K562 (cell line): ENCODE data around the gene AFAP1. TPM values are rescaled to one million over a fixed set of nuclear protein-coding genes. Genes with fewer than 3 reads are reported as not detected.

Source experiments
- ATAC-seq: fragments of 200-7000 bp; cut with Tn5 transposase; 3 replicates; pipeline ENCODE4 v1.9.1; 2020; ENCODE audit warnings: moderate library complexity
- BruUV-seq: library from RNA; stranded (reverse); fragments of 400-500 nt; replicated peaks from 2 replicates; lab custom pipeline; 2021; lab: Mats Ljungman, UMichigan
- CTCF ChIA-PET: fragments of 300-600 bp; formaldehyde crosslinking; extraction: SDS; loops from one replicate; lab custom pipeline; 2021; ENCODE audit warnings: low intra/inter-chr PET ratio; lab: Yijun Ruan, JAX
- POLR2A ChIA-PET: fragments of 300-600, 350-650 bp; sonication (Branson Sonifier 250); formaldehyde crosslinking; extraction: SDS; loops from one replicate; lab custom pipeline; 2021; ENCODE audit warnings: antibody characterized with exemption, inconsistent platforms; lab: Yijun Ruan, JAX
- DNase-seq, 4 experiments: peaks; one replicate each; pipeline versions ENCODE4 v3.0.0 to v3.0.0-alpha.2; 2011 to 2018; ENCODE audit warnings: low spot score in 3 of 4, mixed read lengths in 3 of 4; ENCODE audit errors: extremely low read depth in 1 of 4
- FAIRE-seq: peaks from 2 replicates; lab custom pipeline; 2011; peaks lifted over from hg19 to GRCh38; lab: Jason Lieb, UNC
- H2AFZ ChIP-seq: 2 replicates; pipeline ENCODE4 v1.6.0; 2011; ENCODE audit warnings: low read depth, low read length, control low read depth, inconsistent platforms
- H3K27ac ChIP-seq: fragments of 200-600 bp; 3 replicates; pipeline ENCODE4 v1.8.0; 2011; ENCODE audit warnings: low read depth, mild to moderate bottlenecking, control low read depth, inconsistent platforms, low read length, moderate library complexity, mixed read lengths; ENCODE audit errors: extremely low read depth
- H3K27me3 ChIP-seq, 2 experiments: fragments of 300-600 bp in 1 of 2; 2 replicates in 1 of 2; 3 replicates in 1 of 2; pipeline versions ENCODE4 v1.6.0 to v1.8.0; 2011; ENCODE audit warnings: inconsistent platforms in 2 of 2, low read length in 2 of 2, mild to moderate bottlenecking in 1 of 2, mixed read lengths in 1 of 2, moderate library complexity in 1 of 2; ENCODE audit not compliant: control insufficient read depth in 2 of 2, insufficient read depth in 2 of 2
- H3K36me3 ChIP-seq: fragments of 300-600 bp; 3 replicates; pipeline ENCODE4 v1.8.0; 2011; ENCODE audit warnings: mild to moderate bottlenecking, low read length, inconsistent platforms; ENCODE audit not compliant: control insufficient read depth, insufficient read depth
- H3K4me1 ChIP-seq, 2 experiments: fragments of 200-600 bp in 1 of 2; replicated peaks in 1 of 2; 2 replicates in 1 of 2; 3 replicates in 1 of 2; pipeline versions ENCODE4 v1.5.1 to v1.8.0; 2011; ENCODE audit warnings: inconsistent platforms in 2 of 2, low read length in 2 of 2, mild to moderate bottlenecking in 1 of 2, mixed read lengths in 1 of 2, moderate library complexity in 1 of 2; ENCODE audit not compliant: control insufficient read depth in 2 of 2, insufficient read depth in 2 of 2
- H3K4me2 ChIP-seq: 2 replicates; pipeline ENCODE4 v1.6.1; 2011; ENCODE audit warnings: low read length, control low read depth, inconsistent platforms, mixed read lengths; ENCODE audit not compliant: insufficient read depth
- H3K4me3 ChIP-seq: fragments of 200-600 bp; sonication (generic), shearing (Covaris generic); 2 replicates; pipeline ENCODE4 v1.5.1; 2016; ENCODE audit warnings: control low read depth, inconsistent platforms
- H3K79me2 ChIP-seq: fragments of 200-600 bp; 3 replicates; pipeline ENCODE4 v1.8.0; 2011; ENCODE audit warnings: low read length, inconsistent platforms; ENCODE audit not compliant: control insufficient read depth, insufficient read depth
- H3K9ac ChIP-seq, 2 experiments: 2 replicates each; pipeline versions ENCODE4 v1.6.0 to v1.6.1; 2011; ENCODE audit warnings: low read depth in 2 of 2, low read length in 2 of 2, control low read depth in 1 of 2, inconsistent platforms in 1 of 2, mild to moderate bottlenecking in 1 of 2, mixed read lengths in 1 of 2; ENCODE audit not compliant: insufficient read depth in 1 of 2
- H3K9me1 ChIP-seq: one replicate; pipeline ENCODE4 v1.6.0; 2011; ENCODE audit warnings: inconsistent platforms, mild to moderate bottlenecking, low read length, moderate library complexity; ENCODE audit not compliant: control insufficient read depth, insufficient read depth
- H3K9me3 ChIP-seq: replicated peaks from 2 replicates; pipeline ENCODE4 v1.5.1; 2011; ENCODE audit warnings: low read depth, low read length, inconsistent platforms; ENCODE audit not compliant: control insufficient read depth, insufficient read depth
- H4K20me1 ChIP-seq: replicated peaks from 2 replicates; pipeline ENCODE4 v1.6.1; 2011; ENCODE audit warnings: low read length, inconsistent platforms, mixed read lengths; ENCODE audit not compliant: control insufficient read depth, insufficient read depth
- KLF13 ChIP-seq: fragments of 450-650 bp; IDR thresholded peaks from 2 replicates; pipeline ENCODE4 v1.6.1; 2016; ENCODE audit warnings: missing genetic modification characterization, low read depth, mild to moderate bottlenecking, missing compliant biosample characterization, moderate library complexity, borderline replicate concordance
- MEIS2 ChIP-seq: fragments of 450-650 bp; IDR thresholded peaks from 2 replicates; pipeline ENCODE4 v1.6.1; 2014; ENCODE audit warnings: mild to moderate bottlenecking; ENCODE audit not compliant: partially characterized antibody
- SIN3B ChIP-seq: fragments of 450-650 bp; IDR thresholded peaks from 2 replicates; pipeline ENCODE4 v1.6.1; 2017; ENCODE audit warnings: low read depth, mild to moderate bottlenecking, moderate library complexity
- SIX5 ChIP-seq, 2 experiments: IDR thresholded peaks; 2 replicates each; pipeline ENCODE4 v1.6.1; 2011; ENCODE audit warnings: low read length in 2 of 2, borderline replicate concordance in 1 of 2, low read depth in 1 of 2, mild to moderate bottlenecking in 1 of 2, moderate library complexity in 1 of 2; ENCODE audit not compliant: insufficient read depth in 1 of 2
- SNIP1 ChIP-seq: fragments of 450-650 bp; IDR thresholded peaks from 2 replicates; pipeline ENCODE4 v1.7.1; 2017; ENCODE audit warnings: low read depth, mild to moderate bottlenecking
- SP2 ChIP-seq: IDR thresholded peaks from 2 replicates; pipeline ENCODE4 v1.6.1; 2011; ENCODE audit warnings: mild to moderate bottlenecking, low read depth, low read length, moderate library complexity; ENCODE audit not compliant: poor library complexity, severe bottlenecking; ENCODE audit errors: extremely low read depth
- ZFP36 ChIP-seq: fragments of 150-350 bp; IDR thresholded peaks from 2 replicates; pipeline ENCODE4 v1.6.1; 2018; ENCODE audit warnings: low read length, low read depth; ENCODE audit not compliant: partially characterized antibody
- ZNF324 ChIP-seq: fragments of 250-450 bp; sonication (Bioruptor Pico); IDR thresholded peaks from 2 replicates; pipeline ENCODE4 v1.4.0; 2020; ENCODE audit warnings: mild to moderate bottlenecking
- WGBS: fragments of 100-300 bp; shearing (Covaris generic); methylation state at CpG from one replicate; pipeline ENCODE4 v1.1.6; 2016; ENCODE audit warnings: low coverage, mixed read lengths; ENCODE audit not compliant: insufficient coverage; ENCODE audit errors: missing lambda C conversion rate; 5-methylcytosine and 5-hydroxymethylcytosine counted together
- in situ Hi-C: fragments of 300-500 bp; cut with MboI; formaldehyde crosslinking; loops from 4 replicates; pipeline ENCODE4 v1.15.0; 2018; ENCODE audit warnings: inconsistent platforms, mixed read lengths
- intact Hi-C: fragments of 100-400 bp; cut with micrococcal nuclease; formaldehyde crosslinking; loops from 2 replicates; pipeline ENCODE4 v1.14.2; 2022
- polyA plus RNA-seq, 8 experiments: library from polyadenylated mRNA; depleted of rRNA in 4 of 8; stranded (reverse) in 5 of 8; unstranded in 3 of 8; fragments of >200 nt; fragmentation: Nextera tagmentation in 2 of 8; fragmentation: Illumina TruSeq in 1 of 8; extraction: Ambion mirVana in 2 of 8; extraction: Trizol in 1 of 8; gene quantifications; 2 replicates each; pipeline versions ENCODE4 v1.2.1 to v1.2.3, GENCODE V29; 2011 to 2014; ENCODE audit warnings: inconsistent platforms in 1 of 8, missing spikeins in 1 of 8
- total RNA-seq, 7 experiments: library from RNA; depleted of rRNA in 6 of 7; stranded (reverse); fragments of >200 nt in 6 of 7; fragmentation: Illumina TruSeq in 2 of 7; extraction: Trizol in 2 of 7; gene quantifications; 2 replicates each; pipeline versions ENCODE4 v1.2.1 to v1.2.3, GENCODE V29; 2011 to 2021; ENCODE audit warnings: low replicate concordance in 1 of 7
- TF ChIP-seq, protein P1 (sequence below): fragments of 250-450 bp; sonication (Bioruptor Pico); IDR thresholded peaks from 2 replicates; pipeline ENCODE4 v1.8.0; 2022; ENCODE audit warnings: inconsistent platforms

The AFAP1 gene
- total and polyA plus RNA-seq, 9 of the 15 experiments (the other 6 are each of a cell fraction or from before 2014, with no cell fraction given): 0.07 to 0.42 (median 0.12) TPM; not detected in 1

DNA sequence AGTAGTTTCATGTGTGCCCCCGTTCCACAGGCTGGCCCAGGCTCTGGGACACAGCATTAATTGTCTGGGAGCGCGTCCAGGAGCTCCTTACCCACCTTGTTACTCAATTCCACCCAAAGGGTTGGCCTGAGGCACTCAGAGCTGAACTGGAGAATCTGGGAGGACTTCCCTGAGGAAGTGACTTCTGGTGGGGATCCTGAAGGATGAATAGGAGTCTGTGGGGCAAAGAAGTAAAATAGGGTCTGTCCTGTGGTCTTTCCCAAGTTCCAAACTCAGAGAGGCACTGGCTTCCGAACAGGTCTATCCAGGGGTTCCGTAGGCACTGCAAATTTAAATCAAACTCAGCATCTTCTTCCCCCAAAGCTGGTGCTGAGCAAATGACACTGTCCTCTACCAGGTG, 204.3 kb downstream of the AFAP1 start:
- peaks cover 0 to 10% of the 10 kb centered on the region in 2 experiments; a peak in 1 of 5 replicates for H3K4me1 ChIP-seq
- H3K4me2 ChIP-seq: no peak overlapping the region
- in situ Hi-C loops: no loop called here
- no peak overlapping the region for H3K4me3 ChIP-seq
- intact Hi-C loops: no loop called here
- no peak for ATAC-seq
- H3K9me1 ChIP-seq: no peaks in the 10 kb centered on the region
- no peak overlapping the region for H2AFZ ChIP-seq
- TF ChIP-seq KLF13 (no peak), ZFP36 (peak; percentile 36)
- no peak for DNase-seq
- no peak overlapping the region for H3K27ac ChIP-seq
- POLR2A ChIA-PET: no interaction called here
- no peak for FAIRE-seq
- H3K27me3 ChIP-seq: peaks cover 14 to 68% of the 10 kb centered on the region in 2 experiments; a peak in 3 of 5 replicates
- no TSS peak for BruUV-seq
- WGBS: 0% methylated on average over 5 of the region's 5 CpGs
- no peaks in the 10 kb centered on the region for H3K79me2 ChIP-seq
- no peak overlapping the region for H3K9ac ChIP-seq
- H4K20me1 ChIP-seq: 0 out of 2 replicates have a peak, but pooled peaks cover 6% of the 10 kb centered on the region
- H3K9me3 ChIP-seq: peaks cover 3% of the 10 kb centered on the region; the same call in 1 of the 2 replicates
- no peaks in the 10 kb centered on the region for H3K36me3 ChIP-seq
- CTCF ChIA-PET: no interaction called here

DNA sequence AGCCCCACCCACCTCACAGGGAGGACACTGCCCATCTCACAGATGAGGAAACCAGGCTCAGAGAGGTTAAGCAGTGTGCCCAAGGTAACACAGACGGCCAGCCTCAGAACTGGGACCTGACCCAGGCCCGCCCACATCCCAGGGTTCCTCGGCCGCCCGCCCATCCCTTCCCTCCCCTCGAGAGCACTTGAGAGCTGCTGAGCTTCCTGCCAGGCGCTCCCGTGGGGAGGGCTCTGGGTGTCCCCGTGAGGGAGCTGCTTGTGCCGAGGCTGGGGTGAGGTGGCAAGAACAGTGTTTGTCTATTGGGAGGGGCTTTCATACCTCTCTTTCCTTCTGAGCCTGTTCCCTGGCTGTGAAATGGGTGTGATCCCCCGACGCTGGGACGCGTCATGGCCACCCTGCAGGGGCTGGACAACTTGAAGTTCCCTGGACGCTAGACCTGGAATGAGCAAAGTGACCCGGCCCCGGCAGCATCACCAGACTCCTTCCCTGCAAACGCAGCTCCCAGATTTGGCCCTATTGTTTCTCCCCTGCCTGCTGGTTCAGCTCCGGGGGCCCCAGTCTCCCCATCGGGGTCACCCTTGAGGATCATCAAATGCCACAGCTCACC, 204.9 kb downstream of the AFAP1 start:
- WGBS: under 1% methylated on average over 20 of the region's 20 CpGs
- FAIRE-seq (no peak), DNase-seq (no peak), ATAC-seq (no peak)
- CTCF ChIA-PET: no interaction called here
- Histone ChIP-seq H3K9ac (no peak overlapping the region), H3K4me3 (no peak overlapping the region), H3K36me3 (no peaks in the 10 kb centered on the region), H4K20me1 (0 out of 2 replicates have a peak, but pooled peaks cover 6% of the 10 kb centered on the region), H3K9me1 (no peaks in the 10 kb centered on the region), H3K4me1 (peaks cover 0 to 4% of the 10 kb centered on the region in 2 experiments; a peak in 1 of 5 replicates), H2AFZ (no peak overlapping the region), H3K9me3 (peaks cover 3% of the 10 kb centered on the region; the same call in 1 of the 2 replicates), H3K27ac (no peak overlapping the region), H3K27me3 (peaks cover 14 to 67% of the 10 kb centered on the region in 2 experiments; a peak in 3 of 5 replicates), H3K79me2 (no peaks in the 10 kb centered on the region), H3K4me2 (no peak overlapping the region)
- no peak for TF ChIP-seq SIX5 (IDR thresholded peaks at IDR 0.05; ENCODE audit: borderline replicate concordance in 1 of 2, insufficient read depth in 1 of 2, low read depth in 1 of 2, low read length in 2 of 2)
- TF ChIP-seq, protein P1, sequence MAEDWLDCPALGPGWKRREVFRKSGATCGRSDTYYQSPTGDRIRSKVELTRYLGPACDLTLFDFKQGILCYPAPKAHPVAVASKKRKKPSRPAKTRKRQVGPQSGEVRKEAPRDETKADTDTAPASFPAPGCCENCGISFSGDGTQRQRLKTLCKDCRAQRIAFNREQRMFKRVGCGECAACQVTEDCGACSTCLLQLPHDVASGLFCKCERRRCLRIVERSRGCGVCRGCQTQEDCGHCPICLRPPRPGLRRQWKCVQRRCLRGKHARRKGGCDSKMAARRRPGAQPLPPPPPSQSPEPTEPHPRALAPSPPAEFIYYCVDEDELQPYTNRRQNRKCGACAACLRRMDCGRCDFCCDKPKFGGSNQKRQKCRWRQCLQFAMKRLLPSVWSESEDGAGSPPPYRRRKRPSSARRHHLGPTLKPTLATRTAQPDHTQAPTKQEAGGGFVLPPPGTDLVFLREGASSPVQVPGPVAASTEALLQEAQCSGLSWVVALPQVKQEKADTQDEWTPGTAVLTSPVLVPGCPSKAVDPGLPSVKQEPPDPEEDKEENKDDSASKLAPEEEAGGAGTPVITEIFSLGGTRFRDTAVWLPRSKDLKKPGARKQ (CRISPR knock-in tag): no peak
- TF ChIP-seq SIN3B: no peak
- no peak for TF ChIP-seq ZNF324 (CRISPR knock-in tag)
- no peak for TF ChIP-seq MEIS2
- TF ChIP-seq SNIP1: no peak
- TF ChIP-seq SP2: no peak
- in situ Hi-C loops (no loop called here), intact Hi-C loops (no loop called here)
- POLR2A ChIA-PET: interaction anchor here (0.6 kb wide), 1 partner anchor 333 kb away, joined by 3 read pairs; no protein-coding TSS in a partner anchor
- no TSS peak for BruUV-seq
